Colonic mucosa (tissue), 4 donors: ENCODE results near the gene MTERF4. TPM values are rescaled to one million over a fixed set of nuclear protein-coding genes. Genes with fewer than 3 reads are reported as not detected.
"Not testable (repeated sequence)": the region's sequence is repeated elsewhere in the genome, so short reads cannot be mapped to it uniquely, and the experiment has no call there.

ENCODE experiments used
- DNase-seq: peaks from one replicate; pipeline ENCODE4 v3.0.0-alpha.2; 2020
- H3K27ac ChIP-seq: fragments of 200-600 bp; one replicate; pipeline ENCODE4 v1.8.0; 2021
- H3K27me3 ChIP-seq: fragments of 200-600 bp; one replicate; pipeline ENCODE4 v1.8.0; 2021
- H3K36me3 ChIP-seq: fragments of 200-600 bp; one replicate; pipeline ENCODE4 v1.8.0; 2021
- H3K4me1 ChIP-seq: fragments of 200-600 bp; one replicate; pipeline ENCODE4 v1.8.0; 2021; ENCODE audit warnings: mild to moderate bottlenecking
- H3K4me3 ChIP-seq: fragments of 200-600 bp; one replicate; pipeline ENCODE4 v1.8.0; 2021
- H3K9ac ChIP-seq, 2 donors: one replicate each; pipeline ENCODE4 v1.7.0; 2013; ENCODE audit warnings: control low read depth in 2 of 2, low read depth in 2 of 2, low read length in 2 of 2
- H3K9me3 ChIP-seq: fragments of 200-600 bp; one replicate; pipeline ENCODE4 v1.8.0; 2021
- CTCF ChIP-seq: fragments of 200-600 bp; IDR thresholded peaks from one replicate; pipeline ENCODE4 v1.8.0; 2022; ENCODE audit warnings: antibody characterized with exemption, mild to moderate bottlenecking
- intact Hi-C: fragments of 100-400 bp; cut with DNase I; formaldehyde crosslinking; loops from one replicate; pipeline ENCODE4 v1.14.1; 2022
- total RNA-seq, 2 donors: library from RNA; stranded (reverse); fragmentation: NEBNext Ultra II Directional in 1 of 2; extraction: Animal tissue kit (Norgen Biotek cat#: 25700) in 1 of 2; gene quantifications; one replicate each; pipeline ENCODE4 v1.2.1, GENCODE V29; 2021
- donor health status: healthy.
- donor health status: DM: no; HTN: no; CAD: no.
- donor health status: DM: no; HTN: no; CAD: no.

Gene MTERF4
- total RNA-seq, 2 donors from 2014 or later = 20.2 to 25.5 TPM

DNA sequence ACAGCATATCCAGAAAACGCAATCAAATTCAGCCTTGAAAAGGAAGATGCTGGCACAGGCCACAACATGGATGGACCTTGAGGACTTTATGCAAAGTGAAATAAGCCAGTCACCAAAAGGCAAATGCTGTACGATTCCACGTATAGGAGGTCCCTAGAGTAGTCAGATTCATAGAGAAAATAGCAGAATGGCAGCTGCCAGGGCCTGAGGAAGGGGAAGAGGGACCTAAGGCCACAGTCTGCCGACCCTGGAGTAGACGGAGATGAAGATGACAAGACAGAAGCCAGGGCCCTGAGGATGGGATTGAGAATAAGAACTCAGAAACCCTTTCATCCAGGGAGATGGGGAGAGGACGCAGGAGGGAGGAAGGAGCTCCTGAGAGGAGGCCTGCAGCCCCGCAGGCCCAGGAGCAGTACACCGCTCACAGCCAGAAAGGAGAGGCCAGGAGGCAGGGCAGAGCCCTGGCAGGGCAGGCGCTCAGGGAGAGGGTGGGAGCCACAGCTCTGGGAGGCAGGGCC is 8.1 kb upstream of the MTERF4 start:
- Histone ChIP-seq H3K36me3 (no peaks in the 10 kb centered on the region), H3K9me3 (no peaks in the 10 kb centered on the region), H3K9ac (no peak overlapping the region), H3K4me3 (no peak overlapping the region), H3K27me3 (no peaks in the 10 kb centered on the region), H3K27ac (no peak overlapping the region), H3K4me1 (no peaks in the 10 kb centered on the region)
- TF ChIP-seq CTCF = no peak
- intact Hi-C loops = no loop called here
- no peak for DNase-seq

DNA sequence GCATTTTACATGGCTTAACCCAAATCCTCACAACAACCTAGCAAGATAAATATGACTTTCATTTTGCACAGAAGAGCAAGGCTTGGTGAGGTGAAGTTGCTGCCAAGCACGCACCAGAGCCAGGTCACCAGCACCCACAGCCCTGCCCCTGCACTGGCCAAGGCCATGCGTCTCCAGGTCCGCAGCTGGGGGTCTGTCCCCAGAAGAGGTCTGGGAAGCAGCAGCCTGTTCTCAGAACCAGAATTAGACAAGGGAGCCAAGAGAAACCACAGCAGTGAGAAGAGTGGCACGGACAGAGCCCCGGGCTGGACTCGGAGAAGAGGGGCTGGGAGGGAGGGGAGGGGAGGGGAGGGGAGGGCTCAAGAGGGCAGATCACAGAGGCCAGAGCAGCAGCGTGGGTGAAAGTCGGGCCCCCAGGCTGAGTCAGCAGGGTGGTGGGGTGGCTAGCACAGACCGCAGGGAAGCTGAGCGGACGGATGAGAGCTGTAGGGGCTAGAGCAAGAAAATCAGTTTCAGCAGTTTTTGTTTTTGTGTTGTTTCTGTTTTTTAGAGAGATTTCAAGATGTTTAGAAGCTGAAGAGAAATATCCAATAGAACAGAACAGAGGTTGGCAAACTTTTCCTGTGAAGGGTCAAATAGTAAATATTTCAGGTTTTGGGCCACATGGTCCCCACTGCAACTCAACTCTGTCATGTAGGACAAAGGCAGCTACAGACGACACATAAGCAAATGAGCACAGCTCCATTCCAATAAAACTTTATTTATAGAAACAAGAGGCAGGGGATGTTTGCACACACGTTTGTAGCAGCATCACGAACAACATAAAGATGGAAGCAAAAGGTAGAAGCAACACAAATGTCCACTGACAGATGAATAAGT is 7.4 kb upstream of the MTERF4 start:
- Histone ChIP-seq H3K4me1 (no peaks in the 10 kb centered on the region), H3K27ac (no peak overlapping the region)
- no peak for DNase-seq

DNA sequence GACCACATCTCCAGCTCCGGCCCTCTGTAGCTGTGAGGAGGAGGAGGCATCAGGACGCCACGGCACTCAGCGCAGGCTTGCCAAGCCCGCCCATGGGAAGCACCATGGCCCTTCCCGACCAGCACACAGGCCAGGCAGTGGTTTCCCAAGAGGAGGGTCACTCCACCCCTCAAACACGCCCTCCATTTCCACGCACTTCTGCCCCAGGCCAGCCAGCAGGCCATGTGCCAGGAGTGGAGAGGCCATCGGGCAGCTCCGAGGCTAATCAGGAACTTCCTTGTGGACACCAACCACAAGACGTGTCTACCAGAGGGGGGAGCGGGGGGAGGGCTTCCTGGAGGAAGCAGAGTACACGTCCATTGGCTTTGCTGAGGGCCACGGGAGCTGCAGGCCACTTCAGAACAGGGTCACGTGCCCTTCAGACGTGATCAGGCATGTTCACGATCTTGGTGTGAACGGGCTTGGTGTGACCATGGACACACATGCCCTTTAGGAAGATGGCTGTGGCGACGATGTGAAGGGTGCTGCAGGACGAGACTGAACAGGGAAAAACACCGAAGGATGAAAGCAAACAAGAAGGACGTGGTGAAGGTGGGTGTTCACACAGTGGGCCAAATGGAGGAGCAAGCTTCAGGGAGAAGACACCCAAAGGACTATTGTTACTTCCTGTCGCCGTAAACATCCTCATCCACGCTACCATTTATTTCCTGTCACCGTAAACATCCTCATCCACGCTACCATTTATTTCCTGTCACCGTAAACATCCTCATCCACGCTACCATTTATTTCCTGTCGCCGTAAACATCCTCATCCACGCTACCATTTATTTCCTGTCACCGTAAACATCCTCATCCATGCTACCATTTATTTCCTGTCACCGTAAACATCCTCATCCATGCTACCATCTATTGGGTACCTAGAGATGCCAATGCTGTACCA is 6.5 kb upstream of the MTERF4 start:
- H3K9me3 ChIP-seq = no peaks in the 10 kb centered on the region
- intact Hi-C loops = no loop called here

More for the DNA sequence above, 7.4 kb upstream of the MTERF4 start:
- no peaks in the 10 kb centered on the region for H3K27me3 ChIP-seq
- intact Hi-C loops = no loop called here
- no peak overlapping the region for H3K9ac ChIP-seq
- no peaks in the 10 kb centered on the region for H3K36me3 ChIP-seq
- no peak for TF ChIP-seq CTCF
- H3K4me3 ChIP-seq = no peak overlapping the region
- H3K9me3 ChIP-seq = no peaks in the 10 kb centered on the region

GRCh38 chr2:241107031-241107783 is 5.1 kb upstream of the MTERF4 start:
- no peak overlapping the region for H3K27ac ChIP-seq
- no peak for TF ChIP-seq CTCF
- intact Hi-C loops = no loop called here
- peaks cover 4% of the 10 kb centered on the region for H3K4me1 ChIP-seq
- H3K36me3 ChIP-seq = no peaks in the 10 kb centered on the region
- H3K9me3 ChIP-seq = no peaks in the 10 kb centered on the region
- no peaks in the 10 kb centered on the region for H3K27me3 ChIP-seq
- H3K4me3 ChIP-seq = no peak overlapping the region
- no peak for DNase-seq
- no peak overlapping the region for H3K9ac ChIP-seq

More for the DNA sequence above, 6.5 kb upstream of the MTERF4 start:
- H3K27ac ChIP-seq = no peak overlapping the region
- TF ChIP-seq CTCF = no peak
- H3K9ac ChIP-seq = no peak overlapping the region
- H3K36me3 ChIP-seq = no peaks in the 10 kb centered on the region
- no peaks in the 10 kb centered on the region for H3K27me3 ChIP-seq
- no peaks in the 10 kb centered on the region for H3K4me1 ChIP-seq
- no peak overlapping the region for H3K4me3 ChIP-seq
- DNase-seq = no peak

GRCh38 chr2:241105641-241106040 is 3.6 kb upstream of the MTERF4 start:
- no peak overlapping the region for H3K4me3 ChIP-seq
- no peak overlapping the region for H3K9ac ChIP-seq
- no peaks in the 10 kb centered on the region for H3K9me3 ChIP-seq
- intact Hi-C loops = no loop called here
- no peaks in the 10 kb centered on the region for H3K27me3 ChIP-seq
- H3K36me3 ChIP-seq = no peaks in the 10 kb centered on the region
- DNase-seq = no peak
- no peak overlapping the region for H3K27ac ChIP-seq
- H3K4me1 ChIP-seq = peaks cover 4% of the 10 kb centered on the region
- TF ChIP-seq CTCF = no peak

- H3K9me3 ChIP-seq, H3K4me1 ChIP-seq, H3K27ac ChIP-seq, H3K36me3 ChIP-seq, H3K27me3 ChIP-seq, H3K9ac ChIP-seq, DNase-seq, intact Hi-C loops, H3K4me3 ChIP-seq: not testable (repeated sequence)
Observed at GRCh38 chr2:241104611-241105010, 2.5 kb upstream of the MTERF4 start.
